Prostate gland (tissue), 2 donors: ENCODE results near the gene IGLL5.

Source experiments
- POLR2A ChIP-seq: fragments of 450-650 bp; IDR thresholded peaks from one replicate; pipeline ENCODE4 v1.6.1; 2016; ENCODE audit warnings: antibody characterized with exemption, mild to moderate bottlenecking
- POLR2AphosphoS5 ChIP-seq: sonication (generic); formaldehyde crosslinking; IDR thresholded peaks from one replicate; pipeline ENCODE4 v1.6.1; 2017; ENCODE audit warnings: antibody characterized with exemption
- TF ChIP-seq, protein P1 (sequence below), 4 experiments: fragments of 200-600 bp in 2 of 4; fragments of 450-650 bp in 2 of 4; sonication (generic) in 2 of 4; IDR thresholded peaks; 1 replicate in 3 of 4; 2 replicates in 1 of 4; pipeline ENCODE4 v1.5.1; 2016 to 2019; ENCODE audit warnings: antibody characterized with exemption in 4 of 4, mild to moderate bottlenecking in 2 of 4, moderate library complexity in 2 of 4

DNA sequence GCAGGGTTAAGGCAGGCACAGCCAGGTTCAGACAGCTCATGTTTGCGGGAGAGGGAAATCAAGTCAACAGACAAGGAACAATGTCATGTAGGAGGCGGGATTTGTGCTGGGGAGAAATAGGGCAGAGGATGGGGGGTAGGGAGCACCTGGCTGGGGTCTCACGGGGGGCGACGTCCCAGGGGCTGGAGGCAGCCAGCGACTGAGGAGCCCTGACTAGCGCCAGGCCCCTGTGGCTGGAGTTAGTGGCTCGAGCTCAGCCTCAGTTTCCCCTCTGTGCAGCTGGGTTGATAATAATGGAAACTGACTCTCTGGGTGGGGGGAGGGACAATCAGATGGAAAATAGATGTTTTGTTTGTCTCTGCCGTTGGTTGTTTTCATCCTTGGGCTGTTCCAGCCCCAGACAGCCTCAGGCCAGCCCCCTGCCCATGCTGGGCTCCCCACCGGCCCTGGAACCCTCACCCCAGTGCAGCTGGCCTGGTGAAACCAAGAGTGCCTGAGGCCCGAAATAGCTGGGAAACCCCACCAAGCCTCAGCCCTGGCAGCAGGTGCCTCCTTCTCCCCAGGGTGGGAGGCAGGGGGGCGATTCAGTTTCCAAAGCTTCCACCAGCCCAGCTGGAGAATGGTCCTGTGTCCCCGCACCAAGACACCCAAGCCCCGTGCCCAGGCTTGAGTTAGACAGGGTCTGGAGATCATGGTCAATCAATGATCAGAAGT lies 44.1 kb downstream of the IGLL5 start:
- TF ChIP-seq, protein P1, sequence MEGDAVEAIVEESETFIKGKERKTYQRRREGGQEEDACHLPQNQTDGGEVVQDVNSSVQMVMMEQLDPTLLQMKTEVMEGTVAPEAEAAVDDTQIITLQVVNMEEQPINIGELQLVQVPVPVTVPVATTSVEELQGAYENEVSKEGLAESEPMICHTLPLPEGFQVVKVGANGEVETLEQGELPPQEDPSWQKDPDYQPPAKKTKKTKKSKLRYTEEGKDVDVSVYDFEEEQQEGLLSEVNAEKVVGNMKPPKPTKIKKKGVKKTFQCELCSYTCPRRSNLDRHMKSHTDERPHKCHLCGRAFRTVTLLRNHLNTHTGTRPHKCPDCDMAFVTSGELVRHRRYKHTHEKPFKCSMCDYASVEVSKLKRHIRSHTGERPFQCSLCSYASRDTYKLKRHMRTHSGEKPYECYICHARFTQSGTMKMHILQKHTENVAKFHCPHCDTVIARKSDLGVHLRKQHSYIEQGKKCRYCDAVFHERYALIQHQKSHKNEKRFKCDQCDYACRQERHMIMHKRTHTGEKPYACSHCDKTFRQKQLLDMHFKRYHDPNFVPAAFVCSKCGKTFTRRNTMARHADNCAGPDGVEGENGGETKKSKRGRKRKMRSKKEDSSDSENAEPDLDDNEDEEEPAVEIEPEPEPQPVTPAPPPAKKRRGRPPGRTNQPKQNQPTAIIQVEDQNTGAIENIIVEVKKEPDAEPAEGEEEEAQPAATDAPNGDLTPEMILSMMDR (IDR thresholded peaks at IDR 0.05), result no peak
- TF ChIP-seq POLR2AphosphoS5, result no peak
- no peak for TF ChIP-seq POLR2A
